Activated CD4-positive, alpha-beta T cell treated with anti-CD3 and anti-CD28 coated beads for 36 hours (primary cell): Measurements from ENCODE around the gene CD63. TPM values are rescaled to one million over a fixed set of nuclear protein-coding genes. Genes with fewer than 3 reads are reported as not detected.

ENCODE experiments used
- ATAC-seq: fragments of 200-7000 bp; cut with Tn5 transposase; one replicate; pipeline ENCODE4 v1.10.0; 2021; ENCODE audit warnings: mild to moderate bottlenecking, moderate library complexity
- CTCF ChIA-PET: fragments of 350-600 bp; sonication (Branson Sonifier 250); formaldehyde crosslinking; loops from one replicate; lab custom pipeline; 2021; ENCODE audit warnings: antibody characterized with exemption; lab: Charles Lee
- POLR2A ChIA-PET: fragments of 350-600 bp; sonication (Branson Sonifier 250); formaldehyde crosslinking; loops from one replicate; lab custom pipeline; 2021; ENCODE audit warnings: antibody characterized with exemption, inconsistent platforms; lab: Charles Lee
- DNase-seq: peaks from one replicate; pipeline ENCODE4 v3.0.0-alpha.2; 2020
- H3K27ac Mint-ChIP-seq: one replicate; pipeline ENCODE4 v1.8.0; 2021; ENCODE audit warnings: mixed read lengths
- H3K27me3 Mint-ChIP-seq: one replicate; pipeline ENCODE4 v1.8.0; 2021; ENCODE audit warnings: mixed read lengths
- H3K36me3 Mint-ChIP-seq: one replicate; pipeline ENCODE4 v1.8.0; 2021; ENCODE audit warnings: low read depth, mixed read lengths
- H3K4me1 Mint-ChIP-seq: one replicate; pipeline ENCODE4 v1.8.0; 2021; ENCODE audit warnings: mixed read lengths
- H3K4me3 Mint-ChIP-seq: one replicate; pipeline ENCODE4 v1.8.0; 2021; ENCODE audit warnings: mild to moderate bottlenecking, moderate library complexity, mixed read lengths
- H3K9me3 Mint-ChIP-seq: one replicate; pipeline ENCODE4 v1.8.0; 2021; ENCODE audit warnings: low read depth, mixed read lengths
- intact Hi-C, 2 experiments: fragments of 100-400 bp; cut with DNase I in 1 of 2; cut with micrococcal nuclease in 1 of 2; formaldehyde crosslinking; loops; one replicate each; pipeline versions ENCODE4 v1.14.2 to v1.15.1; 2022 to 2024; cut with DNase I, micrococcal nuclease
- total RNA-seq, 2 experiments: library from RNA; stranded (reverse); gene quantifications; one replicate each; pipeline ENCODE4 v1.2.3, GENCODE V29; 2021

Gene CD63
- total RNA-seq, 2 experiments from 2014 or later, result 113 to 122 TPM

DNA sequence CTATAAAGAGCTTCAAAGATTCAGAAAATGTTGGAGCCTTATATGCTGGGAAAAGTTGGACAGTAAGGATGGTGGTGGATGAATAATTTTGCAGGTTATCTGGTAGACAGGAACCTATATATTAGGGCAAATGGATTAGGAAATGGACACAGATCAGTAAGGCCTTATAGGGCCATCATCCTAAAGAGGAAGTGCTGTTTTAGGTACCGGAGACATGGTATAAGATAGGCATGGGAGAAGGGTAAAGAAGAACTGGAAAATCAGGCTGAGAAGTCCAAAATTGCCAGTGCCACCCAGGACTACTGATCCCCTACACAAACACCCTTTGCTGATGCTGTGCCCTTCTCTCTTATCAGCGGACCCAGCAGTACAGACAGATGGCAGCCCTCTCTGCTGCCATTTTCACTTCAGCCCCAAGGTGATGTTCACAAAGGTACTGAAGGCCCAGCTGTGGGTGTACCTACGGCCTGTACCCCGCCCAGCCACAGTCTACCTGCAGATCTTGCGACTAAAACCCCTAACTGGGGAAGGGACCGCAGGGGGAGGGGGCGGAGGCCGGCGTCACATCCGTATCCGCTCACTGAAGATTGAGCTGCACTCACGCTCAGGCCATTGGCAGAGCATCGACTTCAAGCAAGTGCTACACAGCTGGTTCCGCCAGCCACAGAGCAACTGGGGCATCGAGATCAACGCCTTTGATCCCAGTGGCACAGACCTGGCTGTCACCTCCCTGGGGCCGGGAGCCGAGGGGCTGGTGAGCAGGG is 19.6 kb upstream of the CD63 start:
- intact Hi-C loops, result loop anchor here in 1 of 2 experiments (10.0 kb wide), 1 partner anchor 506 kb away; the partner anchor contains the start of gene ANKRD52

GRCh38 chr12:55746913-55747231 is 18.1 kb upstream of the CD63 start:
- no peak for DNase-seq
- Mint-ChIP-seq H3K4me1 (peaks cover 22% of the 10 kb centered on the region), H3K36me3 (peaks cover 1% of the 10 kb centered on the region), H3K27ac (no peak overlapping the region), H3K9me3 (no peaks in the 10 kb centered on the region), H3K27me3 (no peaks in the 10 kb centered on the region), H3K4me3 (no peak overlapping the region)
- CTCF ChIA-PET, result interaction anchor here (0.5 to 4.4 kb wide), 12 partner anchors 9 to 441 kb away, joined by 3 to 39 read pairs (median 3); no protein-coding TSS in a partner anchor
- ATAC-seq, result no peak
- intact Hi-C loops, result loop anchor here in 1 of 2 experiments (10.0 kb wide), 1 partner anchor 508 kb away; the partner anchor contains the start of gene ANKRD52
- POLR2A ChIA-PET, result interaction anchor here (0.6 to 0.9 kb wide), 2 partner anchors 10 to 71 kb away, joined by 3 to 8 read pairs; partner anchors contain the start of genes ORMDL2 and SARNP

More for the DNA sequence above, 19.6 kb upstream of the CD63 start:
- Mint-ChIP-seq H3K9me3 (no peaks in the 10 kb centered on the region), H3K36me3 (peaks cover 12% of the 10 kb centered on the region), H3K4me3 (no peak overlapping the region), H3K27me3 (no peaks in the 10 kb centered on the region), H3K4me1 (peaks cover 17% of the 10 kb centered on the region), H3K27ac (no peak overlapping the region)
- ChIA-PET POLR2A (interaction anchor here (0.5 to 1.0 kb wide), 2 partner anchors 10 to 247 kb away, joined by 3 to 4 read pairs; no protein-coding TSS in a partner anchor), CTCF (interaction anchor here (0.6 to 4.4 kb wide), 7 partner anchors 8 to 81 kb away, joined by 3 to 39 read pairs (median 3); partner anchors contain the start of gene DNAJC14)
- no peak for ATAC-seq
- DNase-seq, result no peak

DNA sequence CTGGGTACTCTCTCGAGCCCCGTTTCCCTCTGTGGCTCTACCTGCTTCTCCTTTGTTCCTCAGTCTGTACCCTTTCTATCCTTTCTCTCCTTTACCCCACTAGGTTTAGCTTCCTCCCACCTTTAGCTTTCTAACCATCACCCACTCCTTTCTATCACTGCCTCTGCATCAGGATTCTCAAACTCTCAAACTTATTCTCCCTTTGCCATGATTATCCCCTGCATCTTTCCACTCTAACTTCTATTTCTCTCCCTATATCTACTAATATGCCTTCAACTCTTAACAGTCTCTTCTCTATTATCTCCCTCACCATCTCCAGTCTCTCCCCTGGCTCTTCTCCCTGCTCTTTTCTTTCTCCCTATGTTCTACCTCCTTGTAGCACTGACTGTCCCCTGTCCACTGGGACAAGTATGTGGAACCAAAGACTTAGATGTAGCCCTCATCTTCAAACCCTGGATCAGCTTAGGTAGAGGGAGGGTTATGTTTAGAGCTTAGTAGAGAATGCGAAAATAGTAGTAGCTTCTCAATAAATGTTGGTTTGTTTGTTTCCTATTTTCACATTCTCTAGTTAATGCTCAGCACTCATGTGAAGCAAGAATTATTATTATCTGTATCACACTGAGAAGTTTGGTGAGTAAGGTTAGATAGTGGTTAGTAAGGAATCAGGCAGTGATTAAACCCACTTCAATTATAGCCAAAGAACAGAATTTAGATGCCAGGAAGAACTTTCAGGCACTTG is 17.5 kb upstream of the CD63 start:
- Mint-ChIP-seq H3K27me3 (no peaks in the 10 kb centered on the region), H3K9me3 (no peaks in the 10 kb centered on the region), H3K4me3 (no peak overlapping the region), H3K27ac (peak overlapping the region; percentile 4), H3K36me3 (no peaks in the 10 kb centered on the region), H3K4me1 (peaks cover 22% of the 10 kb centered on the region)
- no peak for ATAC-seq
- ChIA-PET CTCF (interaction anchor here (0.5 to 4.4 kb wide), 14 partner anchors 8 to 442 kb away, joined by 3 to 39 read pairs (median 3); no protein-coding TSS in a partner anchor), POLR2A (interaction anchor here (0.6 kb wide), 1 partner anchor 28 kb away, joined by 4 read pairs; no protein-coding TSS in a partner anchor)
- DNase-seq, result no peak
- intact Hi-C loops, result loop anchor here in 1 of 2 experiments (10.0 kb wide), 1 partner anchor 508 kb away; the partner anchor contains the start of gene ANKRD52

DNA sequence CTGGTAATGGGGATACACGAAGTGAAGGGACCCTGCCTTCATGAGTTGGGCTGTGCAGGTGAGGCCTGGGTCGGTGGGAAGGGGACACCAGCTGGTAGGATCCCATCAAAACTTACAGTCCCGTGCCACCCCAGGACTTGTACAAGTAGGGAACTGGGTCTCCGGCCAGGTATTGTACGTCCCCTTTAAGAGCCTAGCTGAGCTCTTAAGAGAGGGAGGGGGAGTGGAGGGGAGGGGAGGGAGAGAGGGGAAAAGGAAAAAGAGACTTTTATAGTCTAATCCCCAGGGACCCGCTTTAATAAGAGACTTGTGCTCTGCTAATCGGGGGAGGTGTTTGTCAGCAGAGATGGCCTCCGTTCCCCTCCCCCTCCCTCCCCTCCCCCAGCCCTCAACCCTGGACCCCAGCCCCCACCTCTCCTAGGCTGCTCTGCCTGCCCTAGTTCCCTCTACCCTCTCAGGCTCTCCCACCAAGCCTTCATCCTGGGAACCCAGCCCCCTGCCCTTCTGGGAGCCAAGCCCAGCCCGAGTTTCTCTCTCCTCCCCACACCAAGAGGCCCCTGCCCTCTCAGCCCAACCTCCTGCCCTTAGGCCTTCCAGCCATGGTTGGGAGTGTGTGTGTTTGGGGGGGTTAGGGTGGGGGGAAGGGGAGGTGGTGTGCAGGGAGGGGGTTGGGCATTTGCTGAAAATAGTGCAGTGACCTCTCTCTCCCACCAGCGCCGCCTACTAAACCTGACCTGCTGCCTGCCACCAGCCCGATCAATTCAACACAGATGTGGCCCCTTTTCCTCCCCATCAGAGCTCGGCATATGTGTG is 16.8 kb upstream of the CD63 start:
- peaks cover 24% of the 10 kb centered on the region for H3K4me1 Mint-ChIP-seq
- intact Hi-C loops, result loop anchor here (2.0 to 10.0 kb wide), 2 partner anchors 15 to 509 kb away; partner anchors contain the start of gene ANKRD52 (in 1 of the 2)
- ChIA-PET CTCF (interaction anchor here (0.5 to 4.4 kb wide), 13 partner anchors 8 to 295 kb away, joined by 3 to 39 read pairs (median 4); partner anchors contain the start of gene BLOC1S1), POLR2A (no interaction called here)
- H3K27me3 Mint-ChIP-seq, result no peaks in the 10 kb centered on the region
- DNase-seq (no peak), ATAC-seq (no peak)
- peak overlapping the region; percentile 4 for H3K27ac Mint-ChIP-seq
- no peaks in the 10 kb centered on the region for H3K36me3 Mint-ChIP-seq
- peak overlapping the region; percentile 82 for H3K4me3 Mint-ChIP-seq
- H3K9me3 Mint-ChIP-seq, result no peaks in the 10 kb centered on the region

DNA sequence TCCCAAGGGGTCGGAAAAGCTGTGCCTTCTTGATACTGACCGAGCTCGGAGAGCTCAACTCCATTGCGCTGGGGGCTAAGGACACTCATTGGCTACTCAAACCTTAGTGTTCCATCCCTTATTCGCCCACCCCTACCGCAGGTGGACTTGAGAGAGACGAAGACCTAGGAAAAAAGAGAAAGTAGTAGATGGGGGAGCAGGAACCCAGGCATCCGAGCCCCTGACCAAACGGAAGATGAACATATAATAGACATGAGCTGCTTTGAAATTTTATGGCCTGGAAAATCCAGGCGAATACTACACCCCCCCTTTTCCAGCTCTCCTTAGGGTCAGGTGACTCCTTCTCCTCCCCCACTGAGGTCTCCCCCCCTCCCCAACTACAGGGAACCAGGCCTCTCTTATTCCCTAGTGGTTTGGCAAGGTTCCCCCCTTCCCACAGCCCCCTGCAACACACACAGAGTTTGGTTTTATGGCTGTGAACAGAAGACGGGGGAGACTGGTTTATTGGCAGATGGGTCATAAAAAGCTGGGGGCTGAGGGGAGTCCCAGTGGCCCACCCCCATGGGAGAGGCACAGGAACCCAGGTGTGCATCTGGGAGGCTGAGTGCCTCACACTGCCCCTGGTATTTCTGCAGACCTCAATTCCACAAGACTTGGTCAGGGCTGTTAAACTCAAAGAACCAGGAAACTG is 15.7 kb upstream of the CD63 start:
- no peaks in the 10 kb centered on the region for H3K36me3 Mint-ChIP-seq
- intact Hi-C loops, result loop anchor here (2.0 to 10.0 kb wide), 2 partner anchors 16 to 510 kb away; partner anchors contain the start of gene ANKRD52 (in 1 of the 2)
- ChIA-PET CTCF (interaction anchor here (0.5 to 2.5 kb wide), 16 partner anchors 10 to 296 kb away, joined by 3 to 9 read pairs (median 4); partner anchors contain the start of gene BLOC1S1), POLR2A (interaction anchor here (0.5 to 2.3 kb wide), 4 partner anchors 11 to 230 kb away, joined by 3 to 6 read pairs (median 3); partner anchors contain the start of gene RAB5B)
- H3K4me3 Mint-ChIP-seq, result peak overlapping the region; percentile 82
- DNase-seq (no peak), ATAC-seq (no peak)
- peaks cover 24% of the 10 kb centered on the region for H3K4me1 Mint-ChIP-seq
- H3K27ac Mint-ChIP-seq, result no peak overlapping the region
- no peaks in the 10 kb centered on the region for H3K9me3 Mint-ChIP-seq
- no peaks in the 10 kb centered on the region for H3K27me3 Mint-ChIP-seq

- H3K4me1 Mint-ChIP-seq, result peaks cover 24% of the 10 kb centered on the region
- ATAC-seq (peak; percentile 55), DNase-seq (peak; percentile 74)
- intact Hi-C loops, result loop anchor here (1.0 to 10.0 kb wide), 5 partner anchors 17 to 511 kb away; partner anchors contain the start of genes SARNP (in 2 of the 2) and ANKRD52 (in 1 of the 2)
- H3K27me3 Mint-ChIP-seq, result no peaks in the 10 kb centered on the region
- no peaks in the 10 kb centered on the region for H3K36me3 Mint-ChIP-seq
- no peaks in the 10 kb centered on the region for H3K9me3 Mint-ChIP-seq
- H3K4me3 Mint-ChIP-seq, result peak overlapping the region; percentile 82
- peak overlapping the region; percentile 28 for H3K27ac Mint-ChIP-seq
- ChIA-PET CTCF (interaction anchor here (0.5 to 2.5 kb wide), 17 partner anchors 9 to 297 kb away, joined by 3 to 9 read pairs (median 3); partner anchors contain the start of gene CD63), POLR2A (interaction anchor here (0.5 to 2.3 kb wide), 5 partner anchors 10 to 231 kb away, joined by 3 to 6 read pairs (median 3); partner anchors contain the start of gene RAB5B)
These were observed 14.9 kb upstream of the CD63 start for GRCh38 chr12:55743406-55744339.

- Mint-ChIP-seq H3K27me3 (no peaks in the 10 kb centered on the region), H3K4me1 (peaks cover 29% of the 10 kb centered on the region), H3K27ac (peak within 1 kb of the TSS; percentile 59), H3K36me3 (no peaks in the 10 kb centered on the region), H3K9me3 (no peaks in the 10 kb centered on the region), H3K4me3 (peak within 1 kb of the TSS; percentile 82)
- ChIA-PET POLR2A (interaction anchor here (0.5 to 2.3 kb wide), 4 partner anchors 197 to 304 kb away, joined by 3 to 6 read pairs (median 4); partner anchors contain the start of gene RAB5B), CTCF (interaction anchor here (0.6 to 2.1 kb wide), 8 partner anchors 9 to 196 kb away, joined by 3 to 12 read pairs (median 4); partner anchors contain the start of genes CD63, ORMDL2 and SARNP)
- ATAC-seq, result peak; percentile 75
- intact Hi-C loops, result loop anchor here (1.0 to 10.0 kb wide), 4 partner anchors 74 to 512 kb away; partner anchors contain the start of genes SARNP (in 2 of the 2) and ANKRD52 (in 1 of the 2)
- DNase-seq, result peak; percentile 88
These were observed 14.1 kb upstream of the CD63 start, which contains the start of gene GDF11 for GRCh38 chr12:55742719-55743405. TSS of gene GDF11 (plus strand) at chr12:55743122. CDS start at chr12:55743317, 195 bp downstream.

- H3K9me3 Mint-ChIP-seq, result no peaks in the 10 kb centered on the region
These were observed 13.3 kb upstream of the CD63 start for GRCh38 chr12:55741931-55742680.

More at GRCh38 chr12:55741931-55742680, 13.3 kb upstream of the CD63 start:
- peak overlapping the region; percentile 73 for H3K4me3 Mint-ChIP-seq
- H3K36me3 Mint-ChIP-seq, result no peaks in the 10 kb centered on the region
- ChIA-PET CTCF (interaction anchor here (0.6 to 1.5 kb wide), 6 partner anchors 12 to 83 kb away, joined by 3 to 12 read pairs (median 3); partner anchors contain the start of genes ORMDL2 and SARNP), POLR2A (interaction anchor here (0.5 to 2.3 kb wide), 3 partner anchors 225 to 305 kb away, joined by 3 to 6 read pairs (median 4); partner anchors contain the start of gene RAB5B)
- H3K27ac Mint-ChIP-seq, result peak overlapping the region; percentile 59
- intact Hi-C loops, result loop anchor here in 1 of 2 experiments (10.0 kb wide), 1 partner anchor 513 kb away; the partner anchor contains the start of gene ANKRD52
- ATAC-seq (no peak), DNase-seq (no peak)
- H3K27me3 Mint-ChIP-seq, result no peaks in the 10 kb centered on the region
- peaks cover 37% of the 10 kb centered on the region for H3K4me1 Mint-ChIP-seq
